Measurements from ENCODE around the gene SMYD2. TPM values are rescaled to one million over a fixed set of nuclear protein-coding genes. Genes with fewer than 3 reads are reported as not detected.

Gene SMYD2, protein sequence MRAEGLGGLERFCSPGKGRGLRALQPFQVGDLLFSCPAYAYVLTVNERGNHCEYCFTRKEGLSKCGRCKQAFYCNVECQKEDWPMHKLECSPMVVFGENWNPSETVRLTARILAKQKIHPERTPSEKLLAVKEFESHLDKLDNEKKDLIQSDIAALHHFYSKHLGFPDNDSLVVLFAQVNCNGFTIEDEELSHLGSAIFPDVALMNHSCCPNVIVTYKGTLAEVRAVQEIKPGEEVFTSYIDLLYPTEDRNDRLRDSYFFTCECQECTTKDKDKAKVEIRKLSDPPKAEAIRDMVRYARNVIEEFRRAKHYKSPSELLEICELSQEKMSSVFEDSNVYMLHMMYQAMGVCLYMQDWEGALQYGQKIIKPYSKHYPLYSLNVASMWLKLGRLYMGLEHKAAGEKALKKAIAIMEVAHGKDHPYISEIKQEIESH
- total RNA-seq (10 to 100 TPM; 12.9 to 26.3 (median 15.3) TPM), polyA plus RNA-seq (10 to 100 TPM; 18.0 to 24.1 TPM)

DNA sequence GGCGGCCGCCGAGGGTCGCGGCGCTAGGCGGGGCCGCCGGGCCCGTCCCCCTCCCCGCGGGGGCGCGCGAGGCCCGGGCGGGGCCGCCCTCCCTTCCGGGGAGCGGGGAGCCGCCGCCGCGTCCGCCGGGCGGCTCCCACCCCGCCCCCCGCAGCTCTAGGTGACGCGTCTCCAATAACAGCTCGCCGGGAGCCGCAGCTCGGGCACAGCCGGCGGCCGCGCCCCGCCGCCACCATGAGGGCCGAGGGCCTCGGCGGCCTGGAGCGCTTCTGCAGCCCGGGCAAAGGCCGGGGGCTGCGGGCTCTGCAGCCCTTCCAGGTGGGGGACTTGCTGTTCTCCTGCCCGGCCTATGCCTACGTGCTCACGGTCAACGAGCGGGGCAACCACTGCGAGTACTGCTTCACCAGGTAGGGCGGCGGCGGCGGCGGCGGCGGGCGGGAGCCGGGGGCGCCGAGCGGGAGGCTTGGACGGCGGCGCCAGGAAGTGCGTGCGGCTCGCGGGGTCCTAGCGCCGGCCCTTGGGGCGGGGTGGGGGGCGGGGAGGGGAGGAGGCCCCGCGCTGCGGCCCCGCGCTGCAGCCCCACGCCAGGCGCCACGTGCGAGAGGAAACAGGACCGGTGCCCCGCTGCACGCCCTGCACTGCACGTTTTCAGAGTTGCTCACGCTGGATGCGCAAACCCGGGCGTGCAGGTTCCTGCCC lies at the start of gene SMYD2:
Gene SMYD2 (plus strand): TSS at position 139 of the 699 bp plus-strand sequence. CDS start 96 bp downstream, at position 235.
- peaks cover 0 to 12% (median 11%) of the 10 kb centered on the region in 3 donors for H3K4me1 ChIP-seq
- DNase-seq (peak; percentile 66 to 88 (median 76)), FAIRE-seq (no peak), ATAC-seq (peak; percentile 86 to 92 (median 90))
- H3K9me3 ChIP-seq: no peaks in the 10 kb centered on the region
- intact Hi-C loops (cut with DNase I): no loop called here
- no peaks in the 10 kb centered on the region for H3K27me3 ChIP-seq
- peak within 1 kb of the TSS; percentile 83 to 93 (median 92) for H3K27ac ChIP-seq
- peak within 1 kb of the TSS; percentile 64 to 93 (median 75) for H3K4me3 ChIP-seq
- WGBS, 2 donors: 1% methylated on average over 32 to 94 of the region's 94 CpGs
- TF ChIP-seq, protein P1, sequence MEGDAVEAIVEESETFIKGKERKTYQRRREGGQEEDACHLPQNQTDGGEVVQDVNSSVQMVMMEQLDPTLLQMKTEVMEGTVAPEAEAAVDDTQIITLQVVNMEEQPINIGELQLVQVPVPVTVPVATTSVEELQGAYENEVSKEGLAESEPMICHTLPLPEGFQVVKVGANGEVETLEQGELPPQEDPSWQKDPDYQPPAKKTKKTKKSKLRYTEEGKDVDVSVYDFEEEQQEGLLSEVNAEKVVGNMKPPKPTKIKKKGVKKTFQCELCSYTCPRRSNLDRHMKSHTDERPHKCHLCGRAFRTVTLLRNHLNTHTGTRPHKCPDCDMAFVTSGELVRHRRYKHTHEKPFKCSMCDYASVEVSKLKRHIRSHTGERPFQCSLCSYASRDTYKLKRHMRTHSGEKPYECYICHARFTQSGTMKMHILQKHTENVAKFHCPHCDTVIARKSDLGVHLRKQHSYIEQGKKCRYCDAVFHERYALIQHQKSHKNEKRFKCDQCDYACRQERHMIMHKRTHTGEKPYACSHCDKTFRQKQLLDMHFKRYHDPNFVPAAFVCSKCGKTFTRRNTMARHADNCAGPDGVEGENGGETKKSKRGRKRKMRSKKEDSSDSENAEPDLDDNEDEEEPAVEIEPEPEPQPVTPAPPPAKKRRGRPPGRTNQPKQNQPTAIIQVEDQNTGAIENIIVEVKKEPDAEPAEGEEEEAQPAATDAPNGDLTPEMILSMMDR (IDR thresholded peaks at IDR 0.05): no peak
- H3K36me3 ChIP-seq: no peaks in the 10 kb centered on the region

DNA sequence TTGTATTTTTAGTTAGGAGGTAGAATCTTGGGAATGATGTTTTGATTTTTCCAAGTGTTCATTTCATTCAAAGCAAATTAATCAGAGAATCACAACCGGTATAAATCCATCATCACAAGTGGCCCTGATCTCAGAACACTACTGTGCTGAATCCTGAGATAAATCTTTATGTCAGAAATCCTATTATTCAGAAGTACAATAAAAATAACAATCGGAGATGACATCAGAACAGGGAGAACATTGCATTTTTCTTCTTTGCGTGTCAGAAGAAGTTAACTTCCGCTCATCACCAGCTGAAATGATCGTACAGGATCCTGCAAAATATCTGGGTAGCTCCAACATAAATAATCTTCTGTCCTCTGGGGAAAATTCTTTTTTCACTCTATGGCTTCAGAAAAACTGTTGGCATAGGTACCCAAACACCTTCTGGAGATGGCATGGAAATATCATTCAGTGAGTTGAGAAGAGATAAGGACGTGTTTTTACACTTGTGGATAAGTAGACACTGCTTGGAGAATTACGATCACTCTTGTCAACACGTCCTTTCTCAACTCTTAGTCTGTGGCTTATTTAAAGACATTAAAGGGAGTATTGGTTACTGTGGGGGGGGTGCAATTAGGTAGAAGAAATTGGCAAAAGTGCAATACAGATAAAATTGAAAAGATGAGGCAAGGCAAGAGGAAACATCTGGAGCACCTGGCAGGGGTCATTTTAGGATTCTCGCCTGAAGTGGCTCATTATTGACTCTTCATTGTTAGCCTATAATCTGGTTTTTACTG lies 46.9 kb upstream of the SMYD2 start:
- TF ChIP-seq, protein P1 (IDR thresholded peaks at IDR 0.05): no peak
- WGBS, 2 donors: 69 to 75% methylated on average over 9 of the region's 9 CpGs
- Histone ChIP-seq H3K36me3 (no peaks in the 10 kb centered on the region), H3K27me3 (no peaks in the 10 kb centered on the region), H3K9me3 (no peaks in the 10 kb centered on the region), H3K4me1 (no peaks in the 10 kb centered on the region), H3K27ac (no peak overlapping the region), H3K4me3 (no peak overlapping the region)
- intact Hi-C loops (cut with DNase I): no loop called here
- FAIRE-seq (no peak), ATAC-seq (no peak), DNase-seq (no peak)

DNA sequence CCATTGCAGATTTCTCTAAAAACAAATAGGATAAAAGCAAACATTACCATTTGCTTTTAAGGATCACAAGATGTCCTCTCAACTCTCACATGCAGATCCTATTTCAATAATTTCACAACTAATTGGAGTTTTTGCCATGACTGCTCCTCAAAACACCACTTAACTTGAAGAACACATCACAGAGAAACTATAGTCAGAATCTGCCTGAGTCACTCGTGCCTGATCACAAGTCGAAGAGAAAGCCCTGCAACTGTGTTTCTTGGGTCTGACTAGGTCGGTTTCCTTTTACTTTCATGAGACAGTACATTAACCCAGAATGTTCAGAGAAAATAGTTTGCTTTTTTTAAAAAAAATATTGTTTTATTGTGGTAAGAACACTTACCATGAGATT lies 46.3 kb upstream of the SMYD2 start:
- no peak overlapping the region for H3K4me3 ChIP-seq

DNA sequence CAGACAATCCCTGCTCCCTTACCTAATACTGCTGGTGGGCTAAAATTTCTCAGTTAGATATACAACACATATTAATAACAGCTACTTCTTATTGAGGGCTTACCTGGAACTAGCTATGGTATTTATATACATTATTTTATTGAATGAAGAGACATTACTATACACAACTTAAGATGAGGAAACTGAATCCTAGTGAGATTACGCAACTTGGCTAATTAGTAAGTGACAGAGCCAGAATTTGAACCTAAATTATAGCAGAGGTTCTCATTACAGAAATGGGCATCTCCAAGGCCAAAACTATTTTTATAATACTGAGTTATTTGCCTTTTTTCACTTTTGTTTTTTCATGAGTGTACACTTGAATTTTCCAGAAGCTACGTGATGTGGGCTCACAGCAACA lies 44.5 kb upstream of the SMYD2 start:
- Histone ChIP-seq H3K36me3 (no peaks in the 10 kb centered on the region), H3K4me3 (no peak overlapping the region), H3K9me3 (no peaks in the 10 kb centered on the region), H3K27me3 (peaks cover 0 to 4% (median 0%) of the 10 kb centered on the region in 4 donors), H3K4me1 (no peaks in the 10 kb centered on the region), H3K27ac (no peak overlapping the region)
- WGBS, 2 donors: 44 to 49% methylated on average over 2 of the region's 2 CpGs
- FAIRE-seq (no peak), DNase-seq (no peak), ATAC-seq (no peak)
- TF ChIP-seq, protein P1 (IDR thresholded peaks at IDR 0.05): no peak
- intact Hi-C loops (cut with DNase I): no loop called here

More for the DNA sequence above, 46.3 kb upstream of the SMYD2 start:
- TF ChIP-seq, protein P1 (IDR thresholded peaks at IDR 0.05): no peak
- FAIRE-seq (no peak), DNase-seq (no peak), ATAC-seq (no peak)
- no peaks in the 10 kb centered on the region for H3K36me3 ChIP-seq
- intact Hi-C loops (cut with DNase I): no loop called here
- H3K4me1 ChIP-seq: no peaks in the 10 kb centered on the region
- 70 to 71% methylated on average over 3 of the region's 3 CpGs for WGBS, 2 donors
- no peaks in the 10 kb centered on the region for H3K27me3 ChIP-seq
- H3K27ac ChIP-seq: no peak overlapping the region
- no peaks in the 10 kb centered on the region for H3K9me3 ChIP-seq

Measured in pancreas (tissue), 10 donors.